ENCODE data around the gene MBTPS1. TPM values are rescaled to one million over a fixed set of nuclear protein-coding genes. Genes with fewer than 3 reads are reported as not detected.

The MBTPS1 gene
- total and polyA plus RNA-seq, 2 experiments from 2014 or later = 18.1 to 49.3 TPM

DNA sequence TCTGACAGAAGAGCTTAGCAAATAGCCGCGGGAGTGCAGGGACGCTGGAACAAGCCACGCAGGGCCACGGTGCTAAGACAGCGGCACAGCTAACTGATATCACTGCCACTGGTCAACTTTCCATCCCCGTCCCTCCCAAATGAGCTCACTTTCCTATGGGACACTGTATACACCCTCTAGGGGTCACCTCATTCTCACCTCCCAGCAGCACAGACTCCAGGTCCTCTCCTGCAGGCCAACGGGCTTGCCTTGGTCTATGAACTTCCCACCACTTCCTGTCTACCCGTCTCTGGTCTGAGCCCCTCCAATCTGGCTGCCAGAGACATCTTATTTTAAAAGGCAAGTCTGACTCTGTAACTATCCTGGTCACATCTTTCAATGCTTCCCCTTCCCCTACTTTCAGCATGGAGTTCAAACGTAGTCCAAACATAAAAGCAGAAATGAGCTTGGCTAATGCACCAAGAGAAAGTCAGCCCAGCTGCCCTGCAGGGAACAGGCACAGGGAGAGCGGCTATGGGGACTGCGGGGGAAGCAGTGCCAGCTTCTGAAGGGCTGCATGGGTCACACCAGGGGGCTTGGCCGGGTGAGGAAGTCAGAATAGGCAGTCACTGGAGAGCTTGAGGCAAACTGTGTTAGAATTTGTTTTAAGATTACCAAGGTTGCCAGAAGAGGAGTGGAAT, 47.8 kb downstream of the MBTPS1 start (continued):
- TF ChIP-seq, protein P1, sequence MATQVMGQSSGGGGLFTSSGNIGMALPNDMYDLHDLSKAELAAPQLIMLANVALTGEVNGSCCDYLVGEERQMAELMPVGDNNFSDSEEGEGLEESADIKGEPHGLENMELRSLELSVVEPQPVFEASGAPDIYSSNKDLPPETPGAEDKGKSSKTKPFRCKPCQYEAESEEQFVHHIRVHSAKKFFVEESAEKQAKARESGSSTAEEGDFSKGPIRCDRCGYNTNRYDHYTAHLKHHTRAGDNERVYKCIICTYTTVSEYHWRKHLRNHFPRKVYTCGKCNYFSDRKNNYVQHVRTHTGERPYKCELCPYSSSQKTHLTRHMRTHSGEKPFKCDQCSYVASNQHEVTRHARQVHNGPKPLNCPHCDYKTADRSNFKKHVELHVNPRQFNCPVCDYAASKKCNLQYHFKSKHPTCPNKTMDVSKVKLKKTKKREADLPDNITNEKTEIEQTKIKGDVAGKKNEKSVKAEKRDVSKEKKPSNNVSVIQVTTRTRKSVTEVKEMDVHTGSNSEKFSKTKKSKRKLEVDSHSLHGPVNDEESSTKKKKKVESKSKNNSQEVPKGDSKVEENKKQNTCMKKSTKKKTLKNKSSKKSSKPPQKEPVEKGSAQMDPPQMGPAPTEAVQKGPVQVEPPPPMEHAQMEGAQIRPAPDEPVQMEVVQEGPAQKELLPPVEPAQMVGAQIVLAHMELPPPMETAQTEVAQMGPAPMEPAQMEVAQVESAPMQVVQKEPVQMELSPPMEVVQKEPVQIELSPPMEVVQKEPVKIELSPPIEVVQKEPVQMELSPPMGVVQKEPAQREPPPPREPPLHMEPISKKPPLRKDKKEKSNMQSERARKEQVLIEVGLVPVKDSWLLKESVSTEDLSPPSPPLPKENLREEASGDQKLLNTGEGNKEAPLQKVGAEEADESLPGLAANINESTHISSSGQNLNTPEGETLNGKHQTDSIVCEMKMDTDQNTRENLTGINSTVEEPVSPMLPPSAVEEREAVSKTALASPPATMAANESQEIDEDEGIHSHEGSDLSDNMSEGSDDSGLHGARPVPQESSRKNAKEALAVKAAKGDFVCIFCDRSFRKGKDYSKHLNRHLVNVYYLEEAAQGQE (IDR thresholded peaks at IDR 0.05; ENCODE audit: unreplicated experiment) = no peak
- TF ChIP-seq POLR2AphosphoS5 (IDR thresholded peaks at IDR 0.05; ENCODE audit: low read depth) (no peak), ZNF114 (CRISPR knock-in tag; IDR thresholded peaks at IDR 0.05) (no peak), NANOG (IDR thresholded peaks at IDR 0.05; ENCODE audit: borderline replicate concordance) (no peak), CREB1 (CRISPR knock-in tag; IDR thresholded peaks at IDR 0.05; ENCODE audit: low read depth) (no peak)
- TF ChIP-seq, protein P2, sequence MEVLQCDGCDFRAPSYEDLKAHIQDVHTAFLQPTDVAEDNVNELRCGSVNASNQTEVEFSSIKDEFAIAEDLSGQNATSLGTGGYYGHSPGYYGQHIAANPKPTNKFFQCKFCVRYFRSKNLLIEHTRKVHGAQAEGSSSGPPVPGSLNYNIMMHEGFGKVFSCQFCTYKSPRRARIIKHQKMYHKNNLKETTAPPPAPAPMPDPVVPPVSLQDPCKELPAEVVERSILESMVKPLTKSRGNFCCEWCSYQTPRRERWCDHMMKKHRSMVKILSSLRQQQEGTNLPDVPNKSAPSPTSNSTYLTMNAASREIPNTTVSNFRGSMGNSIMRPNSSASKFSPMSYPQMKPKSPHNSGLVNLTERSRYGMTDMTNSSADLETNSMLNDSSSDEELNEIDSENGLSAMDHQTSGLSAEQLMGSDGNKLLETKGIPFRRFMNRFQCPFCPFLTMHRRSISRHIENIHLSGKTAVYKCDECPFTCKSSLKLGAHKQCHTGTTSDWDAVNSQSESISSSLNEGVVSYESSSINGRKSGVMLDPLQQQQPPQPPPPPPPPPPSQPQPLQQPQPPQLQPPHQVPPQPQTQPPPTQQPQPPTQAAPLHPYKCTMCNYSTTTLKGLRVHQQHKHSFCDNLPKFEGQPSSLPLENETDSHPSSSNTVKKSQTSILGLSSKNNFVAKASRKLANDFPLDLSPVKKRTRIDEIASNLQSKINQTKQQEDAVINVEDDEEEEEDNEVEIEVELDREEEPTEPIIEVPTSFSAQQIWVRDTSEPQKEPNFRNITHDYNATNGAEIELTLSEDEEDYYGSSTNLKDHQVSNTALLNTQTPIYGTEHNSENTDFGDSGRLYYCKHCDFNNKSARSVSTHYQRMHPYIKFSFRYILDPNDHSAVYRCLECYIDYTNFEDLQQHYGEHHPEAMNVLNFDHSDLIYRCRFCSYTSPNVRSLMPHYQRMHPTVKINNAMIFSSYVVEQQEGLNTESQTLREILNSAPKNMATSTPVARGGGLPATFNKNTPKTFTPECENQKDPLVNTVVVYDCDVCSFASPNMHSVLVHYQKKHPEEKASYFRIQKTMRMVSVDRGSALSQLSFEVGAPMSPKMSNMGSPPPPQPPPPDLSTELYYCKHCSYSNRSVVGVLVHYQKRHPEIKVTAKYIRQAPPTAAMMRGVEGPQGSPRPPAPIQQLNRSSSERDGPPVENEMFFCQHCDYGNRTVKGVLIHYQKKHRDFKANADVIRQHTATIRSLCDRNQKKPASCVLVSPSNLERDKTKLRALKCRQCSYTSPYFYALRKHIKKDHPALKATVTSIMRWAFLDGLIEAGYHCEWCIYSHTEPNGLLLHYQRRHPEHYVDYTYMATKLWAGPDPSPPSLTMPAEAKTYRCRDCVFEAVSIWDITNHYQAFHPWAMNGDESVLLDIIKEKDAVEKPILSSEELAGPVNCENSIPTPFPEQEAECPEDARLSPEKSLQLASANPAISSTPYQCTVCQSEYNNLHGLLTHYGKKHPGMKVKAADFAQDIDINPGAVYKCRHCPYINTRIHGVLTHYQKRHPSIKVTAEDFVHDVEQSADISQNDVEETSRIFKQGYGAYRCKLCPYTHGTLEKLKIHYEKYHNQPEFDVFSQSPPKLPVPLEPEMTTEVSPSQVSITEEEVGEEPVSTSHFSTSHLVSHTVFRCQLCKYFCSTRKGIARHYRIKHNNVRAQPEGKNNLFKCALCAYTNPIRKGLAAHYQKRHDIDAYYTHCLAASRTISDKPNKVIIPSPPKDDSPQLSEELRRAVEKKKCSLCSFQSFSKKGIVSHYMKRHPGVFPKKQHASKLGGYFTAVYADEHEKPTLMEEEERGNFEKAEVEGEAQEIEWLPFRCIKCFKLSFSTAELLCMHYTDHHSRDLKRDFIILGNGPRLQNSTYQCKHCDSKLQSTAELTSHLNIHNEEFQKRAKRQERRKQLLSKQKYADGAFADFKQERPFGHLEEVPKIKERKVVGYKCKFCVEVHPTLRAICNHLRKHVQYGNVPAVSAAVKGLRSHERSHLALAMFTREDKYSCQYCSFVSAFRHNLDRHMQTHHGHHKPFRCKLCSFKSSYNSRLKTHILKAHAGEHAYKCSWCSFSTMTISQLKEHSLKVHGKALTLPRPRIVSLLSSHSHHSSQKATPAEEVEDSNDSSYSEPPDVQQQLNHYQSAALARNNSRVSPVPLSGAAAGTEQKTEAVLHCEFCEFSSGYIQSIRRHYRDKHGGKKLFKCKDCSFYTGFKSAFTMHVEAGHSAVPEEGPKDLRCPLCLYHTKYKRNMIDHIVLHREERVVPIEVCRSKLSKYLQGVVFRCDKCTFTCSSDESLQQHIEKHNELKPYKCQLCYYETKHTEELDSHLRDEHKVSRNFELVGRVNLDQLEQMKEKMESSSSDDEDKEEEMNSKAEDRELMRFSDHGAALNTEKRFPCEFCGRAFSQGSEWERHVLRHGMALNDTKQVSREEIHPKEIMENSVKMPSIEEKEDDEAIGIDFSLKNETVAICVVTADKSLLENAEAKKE (CRISPR knock-in tag; IDR thresholded peaks at IDR 0.05) = no peak
- TF ChIP-seq, protein P3, sequence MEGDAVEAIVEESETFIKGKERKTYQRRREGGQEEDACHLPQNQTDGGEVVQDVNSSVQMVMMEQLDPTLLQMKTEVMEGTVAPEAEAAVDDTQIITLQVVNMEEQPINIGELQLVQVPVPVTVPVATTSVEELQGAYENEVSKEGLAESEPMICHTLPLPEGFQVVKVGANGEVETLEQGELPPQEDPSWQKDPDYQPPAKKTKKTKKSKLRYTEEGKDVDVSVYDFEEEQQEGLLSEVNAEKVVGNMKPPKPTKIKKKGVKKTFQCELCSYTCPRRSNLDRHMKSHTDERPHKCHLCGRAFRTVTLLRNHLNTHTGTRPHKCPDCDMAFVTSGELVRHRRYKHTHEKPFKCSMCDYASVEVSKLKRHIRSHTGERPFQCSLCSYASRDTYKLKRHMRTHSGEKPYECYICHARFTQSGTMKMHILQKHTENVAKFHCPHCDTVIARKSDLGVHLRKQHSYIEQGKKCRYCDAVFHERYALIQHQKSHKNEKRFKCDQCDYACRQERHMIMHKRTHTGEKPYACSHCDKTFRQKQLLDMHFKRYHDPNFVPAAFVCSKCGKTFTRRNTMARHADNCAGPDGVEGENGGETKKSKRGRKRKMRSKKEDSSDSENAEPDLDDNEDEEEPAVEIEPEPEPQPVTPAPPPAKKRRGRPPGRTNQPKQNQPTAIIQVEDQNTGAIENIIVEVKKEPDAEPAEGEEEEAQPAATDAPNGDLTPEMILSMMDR (conservative IDR thresholded peaks at IDR 0.05; ENCODE audit: low read depth in 2 of 2) = no peak

All from GM23338 (cell line).